ENCODE measurements around the gene DDAH1. TPM values are rescaled to one million over a fixed set of nuclear protein-coding genes. Genes with fewer than 3 reads are reported as not detected.
A peak's percentile ranks its signal among the peaks of the same experiment; 100 is the strongest.

Gene DDAH1
- total and polyA plus RNA-seq, 4 donors: 13.6 to 57.2 (median 38.7) TPM

GRCh38 chr1:85502625-85503083, 37.7 kb upstream of the DDAH1 start:
- Histone ChIP-seq H3K4me3 (no peak overlapping the region), H3K4me1 (ENCODE audit: control insufficient read depth in 5 of 5, insufficient read depth in 5 of 5, low read length in 5 of 5) (peaks cover 0 to 10% (median 6%) of the 10 kb centered on the region in 5 donors), H3K27me3 (ENCODE audit: control insufficient read depth in 3 of 3, insufficient read depth in 3 of 3, low read length in 2 of 3) (no peaks in the 10 kb centered on the region), H3K9me3 (ENCODE audit: control insufficient read depth in 4 of 4, insufficient read depth in 3 of 4, low read length in 3 of 4) (no peaks in the 10 kb centered on the region), H3K27ac (ENCODE audit: low read depth in 1 of 2, low read length in 1 of 2) (no peak overlapping the region), H3K36me3 (ENCODE audit: control insufficient read depth in 4 of 4, insufficient read depth in 4 of 4, low read length in 4 of 4) (no peaks in the 10 kb centered on the region), H3K9ac (ENCODE audit: insufficient read depth in 1 of 2, low read length in 2 of 2) (no peak overlapping the region)
- DNase-seq: peak; percentile 61 to 89 (median 83)
- WGBS, 2 donors: 52 to 58% methylated on average over 3 of the region's 3 CpGs
- peak; percentile 85 for ATAC-seq (ENCODE audit: insufficient read depth, low FRiP score)
- peak; percentile 23 for TF ChIP-seq CTCF (IDR thresholded peaks at IDR 0.05; ENCODE audit: control extremely low read depth, extremely low read depth)

- Histone ChIP-seq H3K36me3 (ENCODE audit: control insufficient read depth in 4 of 4, insufficient read depth in 4 of 4, low read length in 4 of 4) (no peaks in the 10 kb centered on the region), H3K4me1 (ENCODE audit: control insufficient read depth in 5 of 5, insufficient read depth in 5 of 5, low read length in 5 of 5) (peaks cover 0 to 11% (median 6%) of the 10 kb centered on the region in 5 donors), H3K9ac (ENCODE audit: insufficient read depth in 1 of 2, low read length in 2 of 2) (no peak overlapping the region), H3K9me3 (ENCODE audit: control insufficient read depth in 4 of 4, insufficient read depth in 3 of 4, low read length in 3 of 4) (no peaks in the 10 kb centered on the region), H3K27me3 (ENCODE audit: control insufficient read depth in 3 of 3, insufficient read depth in 3 of 3, low read length in 2 of 3) (no peaks in the 10 kb centered on the region), H3K4me3 (no peak overlapping the region), H3K27ac (ENCODE audit: low read depth in 1 of 2, low read length in 1 of 2) (no peak overlapping the region)
- TF ChIP-seq CTCF (IDR thresholded peaks at IDR 0.05; ENCODE audit: control extremely low read depth, extremely low read depth): no peak
- no peak for ATAC-seq (ENCODE audit: insufficient read depth, low FRiP score)
- 42 to 59% methylated on average over 4 of the region's 4 CpGs for WGBS, 2 donors
- peak in 2 of 3 donors; percentile 57 to 62 for DNase-seq
Observed at GRCh38 chr1:85502171-85502570, 37.2 kb upstream of the DDAH1 start.

GRCh38 chr1:85501355-85501898, 36.5 kb upstream of the DDAH1 start:
- no peak overlapping the region for H3K4me3 ChIP-seq
- WGBS, 2 donors: 85 to 87% methylated on average over 2 of the region's 2 CpGs
- TF ChIP-seq CTCF (IDR thresholded peaks at IDR 0.05; ENCODE audit: control extremely low read depth, extremely low read depth): no peak
- ATAC-seq (ENCODE audit: insufficient read depth, low FRiP score) (no peak), DNase-seq (no peak)
- no peak overlapping the region for H3K27ac ChIP-seq (ENCODE audit: low read depth in 1 of 2, low read length in 1 of 2)
- no peaks in the 10 kb centered on the region for H3K27me3 ChIP-seq (ENCODE audit: control insufficient read depth in 3 of 3, insufficient read depth in 3 of 3, low read length in 2 of 3)
- no peaks in the 10 kb centered on the region for H3K36me3 ChIP-seq (ENCODE audit: control insufficient read depth in 4 of 4, insufficient read depth in 4 of 4, low read length in 4 of 4)
- H3K9ac ChIP-seq (ENCODE audit: insufficient read depth in 1 of 2, low read length in 2 of 2): no peak overlapping the region
- no peaks in the 10 kb centered on the region for H3K9me3 ChIP-seq (ENCODE audit: control insufficient read depth in 4 of 4, insufficient read depth in 3 of 4, low read length in 3 of 4)
- H3K4me1 ChIP-seq (ENCODE audit: control insufficient read depth in 5 of 5, insufficient read depth in 5 of 5, low read length in 5 of 5): peaks cover 0 to 15% (median 6%) of the 10 kb centered on the region in 5 donors
